Measurements from ENCODE around the gene SNAP91.

DNA sequence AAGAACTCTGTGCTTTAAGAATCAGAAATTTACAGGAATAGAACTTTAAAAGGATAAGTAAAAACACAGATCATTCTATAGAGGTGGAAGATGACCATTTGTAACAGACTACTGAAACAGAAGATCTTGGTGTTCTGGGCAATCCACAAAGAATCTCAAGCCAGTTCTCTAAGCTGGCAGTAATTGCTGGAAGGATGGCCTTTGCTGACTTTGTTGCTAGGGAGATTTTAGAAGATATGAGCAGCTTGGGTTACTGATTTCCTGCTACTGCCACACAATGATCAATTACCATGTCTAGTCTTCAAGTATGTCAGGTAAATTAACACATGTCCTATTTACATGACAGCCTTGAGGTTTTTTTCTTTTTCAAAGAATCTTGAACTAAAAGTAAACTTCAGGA lies 31.1 kb downstream of the SNAP91 start:
- TF ChIP-seq, protein P1, sequence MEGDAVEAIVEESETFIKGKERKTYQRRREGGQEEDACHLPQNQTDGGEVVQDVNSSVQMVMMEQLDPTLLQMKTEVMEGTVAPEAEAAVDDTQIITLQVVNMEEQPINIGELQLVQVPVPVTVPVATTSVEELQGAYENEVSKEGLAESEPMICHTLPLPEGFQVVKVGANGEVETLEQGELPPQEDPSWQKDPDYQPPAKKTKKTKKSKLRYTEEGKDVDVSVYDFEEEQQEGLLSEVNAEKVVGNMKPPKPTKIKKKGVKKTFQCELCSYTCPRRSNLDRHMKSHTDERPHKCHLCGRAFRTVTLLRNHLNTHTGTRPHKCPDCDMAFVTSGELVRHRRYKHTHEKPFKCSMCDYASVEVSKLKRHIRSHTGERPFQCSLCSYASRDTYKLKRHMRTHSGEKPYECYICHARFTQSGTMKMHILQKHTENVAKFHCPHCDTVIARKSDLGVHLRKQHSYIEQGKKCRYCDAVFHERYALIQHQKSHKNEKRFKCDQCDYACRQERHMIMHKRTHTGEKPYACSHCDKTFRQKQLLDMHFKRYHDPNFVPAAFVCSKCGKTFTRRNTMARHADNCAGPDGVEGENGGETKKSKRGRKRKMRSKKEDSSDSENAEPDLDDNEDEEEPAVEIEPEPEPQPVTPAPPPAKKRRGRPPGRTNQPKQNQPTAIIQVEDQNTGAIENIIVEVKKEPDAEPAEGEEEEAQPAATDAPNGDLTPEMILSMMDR (IDR thresholded peaks at IDR 0.05; ENCODE audit: poor library complexity), result no peak
- no peak for TF ChIP-seq EZH2phosphoT487 (IDR thresholded peaks at IDR 0.05; ENCODE audit: low read depth, severe bottlenecking, unreplicated experiment)
- no peak for TF ChIP-seq EZH2 (IDR thresholded peaks at IDR 0.05; ENCODE audit: borderline replicate concordance)
